ENCODE results near the gene LMLN. TPM values are rescaled to one million over a fixed set of nuclear protein-coding genes. Genes with fewer than 3 reads are reported as not detected.

The LMLN gene
- total RNA-seq, 3 donors from 2014 or later, result 3.9 to 12.0 (median 5.0) TPM

DNA sequence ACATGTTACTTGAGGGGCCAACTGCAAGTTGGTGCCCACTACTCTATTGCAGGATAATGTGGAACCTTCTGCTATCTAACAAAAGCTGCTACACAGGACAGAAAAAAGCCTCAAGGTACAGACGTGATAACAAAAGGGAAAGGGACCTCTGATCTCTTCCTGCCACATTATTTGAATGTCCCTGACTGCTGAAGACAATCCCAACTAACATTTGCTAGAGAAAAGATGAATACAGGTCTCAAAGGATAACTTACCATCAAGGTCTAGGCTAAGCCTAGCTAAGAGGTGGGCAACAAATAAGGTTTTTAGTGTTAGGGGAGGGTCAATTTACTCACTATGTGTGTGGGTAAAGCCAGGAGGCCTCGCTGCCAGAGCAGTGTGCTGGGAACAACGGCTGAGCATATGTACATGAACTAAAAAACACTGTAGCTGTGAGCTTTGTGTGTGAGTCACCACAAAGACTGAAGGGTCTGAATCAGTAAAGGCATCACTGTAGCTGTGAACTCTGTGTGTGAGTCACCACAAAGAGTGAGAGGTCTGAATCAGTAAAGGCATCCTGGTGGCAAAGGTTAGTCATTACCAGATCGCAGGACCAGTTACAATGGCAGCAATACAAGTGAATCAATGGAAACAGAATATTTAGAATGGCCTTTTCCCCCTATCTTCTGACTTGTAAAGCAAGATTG is 111.7 kb downstream of the LMLN start:
- Histone ChIP-seq H3K4me1 (no peaks in the 10 kb centered on the region), H3K4me3 (no peak overlapping the region), H3K9me3 (no peaks in the 10 kb centered on the region), H3K27ac (no peak overlapping the region), H3K27me3 (peaks cover 0 to 34% of the 10 kb centered on the region in 2 donors), H3K36me3 (no peaks in the 10 kb centered on the region)
- no peak for DNase-seq (ENCODE audit: low spot score in 2 of 2)
- intact Hi-C loops (cut with DNase I; ENCODE audit: low total_unique reads), result no loop called here
- TF ChIP-seq POLR2AphosphoS5 (IDR thresholded peaks at IDR 0.05) (no peak), POLR2A (IDR thresholded peaks at IDR 0.05) (no peak)
- TF ChIP-seq, protein P1, sequence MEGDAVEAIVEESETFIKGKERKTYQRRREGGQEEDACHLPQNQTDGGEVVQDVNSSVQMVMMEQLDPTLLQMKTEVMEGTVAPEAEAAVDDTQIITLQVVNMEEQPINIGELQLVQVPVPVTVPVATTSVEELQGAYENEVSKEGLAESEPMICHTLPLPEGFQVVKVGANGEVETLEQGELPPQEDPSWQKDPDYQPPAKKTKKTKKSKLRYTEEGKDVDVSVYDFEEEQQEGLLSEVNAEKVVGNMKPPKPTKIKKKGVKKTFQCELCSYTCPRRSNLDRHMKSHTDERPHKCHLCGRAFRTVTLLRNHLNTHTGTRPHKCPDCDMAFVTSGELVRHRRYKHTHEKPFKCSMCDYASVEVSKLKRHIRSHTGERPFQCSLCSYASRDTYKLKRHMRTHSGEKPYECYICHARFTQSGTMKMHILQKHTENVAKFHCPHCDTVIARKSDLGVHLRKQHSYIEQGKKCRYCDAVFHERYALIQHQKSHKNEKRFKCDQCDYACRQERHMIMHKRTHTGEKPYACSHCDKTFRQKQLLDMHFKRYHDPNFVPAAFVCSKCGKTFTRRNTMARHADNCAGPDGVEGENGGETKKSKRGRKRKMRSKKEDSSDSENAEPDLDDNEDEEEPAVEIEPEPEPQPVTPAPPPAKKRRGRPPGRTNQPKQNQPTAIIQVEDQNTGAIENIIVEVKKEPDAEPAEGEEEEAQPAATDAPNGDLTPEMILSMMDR (IDR thresholded peaks at IDR 0.05), result no peak

DNA sequence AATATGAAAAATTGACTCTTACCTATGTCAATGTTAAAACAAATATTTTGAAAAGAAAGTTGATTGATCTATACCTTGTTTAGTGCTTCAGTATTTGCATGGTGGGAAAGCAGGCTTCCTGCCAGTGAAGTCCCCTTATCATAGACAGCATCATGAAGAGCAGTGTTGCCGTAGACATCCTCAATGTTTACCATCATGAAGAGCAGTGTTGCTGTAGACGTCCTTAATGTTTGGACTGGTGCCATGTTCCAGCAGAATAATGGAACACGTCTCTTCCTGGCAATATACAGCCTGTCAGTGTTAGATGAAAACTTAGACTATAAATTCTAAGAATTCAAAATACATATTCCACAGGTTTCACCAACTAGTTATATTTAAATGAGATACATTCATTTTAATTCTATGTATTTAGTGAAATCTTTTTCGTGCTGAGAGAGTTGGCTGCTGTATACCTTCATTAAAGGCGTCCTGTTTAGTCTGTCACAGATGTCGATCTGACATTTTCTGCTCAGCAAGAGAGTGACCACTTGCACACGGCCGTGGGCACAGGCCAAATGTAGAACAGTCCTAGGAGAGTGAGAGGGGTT is 116.8 kb downstream of the LMLN start:
- Histone ChIP-seq H3K27me3 (peaks cover 9 to 75% of the 10 kb centered on the region in 2 donors), H3K4me1 (no peaks in the 10 kb centered on the region), H3K4me3 (no peak overlapping the region), H3K36me3 (no peaks in the 10 kb centered on the region), H3K27ac (no peak overlapping the region), H3K9me3 (peaks cover 0 to 9% of the 10 kb centered on the region in 2 donors)
- intact Hi-C loops (cut with DNase I; ENCODE audit: low total_unique reads), result no loop called here
- DNase-seq (ENCODE audit: low spot score in 2 of 2), result no peak
- TF ChIP-seq, protein P1 (IDR thresholded peaks at IDR 0.05), result no peak
- no peak for TF ChIP-seq POLR2A (IDR thresholded peaks at IDR 0.05)
- TF ChIP-seq POLR2AphosphoS5 (IDR thresholded peaks at IDR 0.05), result no peak

DNA sequence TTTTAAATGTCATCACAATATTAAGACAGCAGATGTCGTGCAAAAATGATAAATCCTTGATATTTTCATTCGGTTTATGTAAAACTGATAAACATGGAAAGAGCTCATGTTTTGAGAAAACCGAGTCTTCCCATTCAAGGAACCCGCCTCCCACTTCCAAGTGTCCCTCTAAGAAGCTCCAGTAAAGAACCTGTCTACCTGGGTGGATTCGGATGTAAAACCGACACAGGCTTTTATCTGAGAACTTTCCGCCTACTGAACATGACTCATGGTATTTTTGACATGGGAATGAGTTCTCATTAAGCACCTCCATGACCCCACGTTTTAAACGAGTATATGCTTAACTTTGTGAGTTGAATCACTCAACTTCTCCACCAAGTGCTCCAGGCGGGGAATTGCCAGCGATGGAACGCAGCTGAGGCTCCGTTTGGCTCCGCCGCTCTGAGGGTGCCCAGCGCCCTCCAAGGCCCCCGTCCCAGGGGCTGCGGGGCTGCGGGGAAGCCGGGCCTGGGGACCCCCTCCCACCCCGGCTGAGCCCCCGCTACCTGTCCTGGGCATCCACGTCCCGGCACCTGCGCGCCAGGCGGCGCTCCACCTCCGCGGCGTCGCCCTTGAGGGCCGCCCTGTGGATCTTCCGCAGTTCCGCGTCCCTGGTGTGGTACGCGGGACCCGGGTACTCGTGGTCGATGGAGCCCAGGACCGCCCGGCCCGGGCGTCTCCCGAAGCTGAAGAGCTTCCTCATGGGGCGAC is 119.9 kb downstream of the LMLN start:
- H3K9me3 ChIP-seq, result peaks cover 0 to 9% of the 10 kb centered on the region in 2 donors
- peaks cover 9 to 76% of the 10 kb centered on the region in 2 donors for H3K27me3 ChIP-seq
- H3K27ac ChIP-seq, result no peak overlapping the region
- H3K4me3 ChIP-seq, result peak overlapping the region; percentile 18 to 44 (median 37)
- TF ChIP-seq POLR2AphosphoS5 (IDR thresholded peaks at IDR 0.05), result no peak
- TF ChIP-seq, protein P1 (IDR thresholded peaks at IDR 0.05), result no peak
- no peak for TF ChIP-seq POLR2A (IDR thresholded peaks at IDR 0.05)
- no peaks in the 10 kb centered on the region for H3K36me3 ChIP-seq
- no peak for DNase-seq (ENCODE audit: low spot score in 2 of 2)
- intact Hi-C loops (cut with DNase I; ENCODE audit: low total_unique reads), result no loop called here
- H3K4me1 ChIP-seq, result no peaks in the 10 kb centered on the region

DNA sequence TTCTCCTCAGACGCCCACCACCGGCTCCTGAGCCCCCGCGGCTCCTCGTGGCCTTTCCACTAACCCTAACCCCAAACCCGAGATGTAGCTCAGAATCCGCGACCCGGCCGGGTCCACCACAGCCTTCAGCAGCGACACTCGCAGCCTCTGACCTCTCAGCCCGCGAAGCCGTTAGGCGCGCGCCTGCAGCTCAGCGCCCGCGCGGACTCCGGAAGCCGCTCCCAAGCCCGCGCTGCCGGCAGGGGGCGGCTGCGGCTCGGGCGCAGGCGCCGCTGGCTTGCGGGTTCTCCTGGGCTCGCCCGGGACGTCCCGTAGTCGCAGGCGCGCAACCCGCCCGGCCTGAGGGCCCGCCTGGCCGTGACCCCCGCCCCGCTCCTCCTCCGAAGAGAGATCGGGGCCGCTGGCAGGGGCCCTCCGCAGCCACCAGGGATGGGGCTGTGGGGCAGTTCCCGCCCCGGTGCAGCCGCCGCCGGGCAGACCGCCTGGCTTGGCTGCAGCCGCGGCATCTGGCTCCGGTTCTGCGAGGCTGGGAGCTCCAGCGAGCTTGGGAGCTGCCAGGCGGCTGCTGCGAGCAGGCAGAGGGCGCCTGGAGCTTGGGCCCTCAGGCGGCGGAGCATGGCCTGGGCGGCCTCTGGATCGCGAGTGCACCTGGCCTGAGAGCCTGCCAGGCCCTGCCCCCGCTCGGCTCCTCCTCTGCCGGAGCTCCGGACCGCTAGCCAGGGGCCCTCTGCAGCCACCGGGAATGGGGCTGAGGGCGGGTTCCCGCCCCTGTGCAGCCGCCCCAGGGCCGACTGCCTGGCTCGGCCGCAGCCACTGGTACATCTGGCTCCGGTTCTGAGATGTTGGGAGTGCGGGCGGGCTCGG is 120.7 kb downstream of the LMLN start:
- TF ChIP-seq POLR2AphosphoS5 (IDR thresholded peaks at IDR 0.05), result no peak
- no peak for TF ChIP-seq POLR2A (IDR thresholded peaks at IDR 0.05)
- TF ChIP-seq, protein P1 (IDR thresholded peaks at IDR 0.05), result peak in 1 of 3 donors; percentile 61
- Histone ChIP-seq H3K27ac (no peak overlapping the region), H3K4me1 (no peaks in the 10 kb centered on the region), H3K36me3 (no peaks in the 10 kb centered on the region), H3K9me3 (peaks cover 0 to 9% of the 10 kb centered on the region in 2 donors), H3K27me3 (peaks cover 9 to 72% of the 10 kb centered on the region in 2 donors), H3K4me3 (peak overlapping the region; percentile 18 to 44 (median 37))
- intact Hi-C loops (cut with DNase I; ENCODE audit: low total_unique reads), result no loop called here
- peak; percentile 21 to 62 for DNase-seq (ENCODE audit: low spot score in 2 of 2)

All from breast epithelium (tissue), 4 donors.